Measurements from ENCODE around the gene JCHAIN.

The JCHAIN gene

GRCh38 chr4:70640192-70640591 lies 26.1 kb downstream of the JCHAIN start:
- DNase-seq (ENCODE audit: low read depth, low spot score) = no peak

- DNase-seq (ENCODE audit: low read depth, low spot score) = no peak
Observed at GRCh38 chr4:70637239-70637913, 28.9 kb downstream of the JCHAIN start.

- no peak for DNase-seq (ENCODE audit: low read depth, low spot score)
Observed at GRCh38 chr4:70634482-70634881, 31.8 kb downstream of the JCHAIN start.

- DNase-seq (ENCODE audit: low read depth, low spot score) = no peak
Observed at GRCh38 chr4:70632028-70632427, 34.3 kb downstream of the JCHAIN start.

- DNase-seq (ENCODE audit: low read depth, low spot score) = no peak
Observed at GRCh38 chr4:70630162-70630561, 36.1 kb downstream of the JCHAIN start.

- no peak for DNase-seq (ENCODE audit: low read depth, low spot score)
Observed at GRCh38 chr4:70629469-70630090, 36.7 kb downstream of the JCHAIN start.

GRCh38 chr4:70628444-70628843 lies 37.9 kb downstream of the JCHAIN start, which contains the start of gene ENAM:
Gene ENAM, plus strand, starts transcription at chr4:70628744. Its CDS starts 757 bp downstream, at chr4:70629501.
- DNase-seq (ENCODE audit: low read depth, low spot score) = no peak

- no peak for DNase-seq (ENCODE audit: low read depth, low spot score)
Observed at GRCh38 chr4:70627620-70628019, 38.7 kb downstream of the JCHAIN start.

- no peak for DNase-seq (ENCODE audit: low read depth, low spot score)
Observed at GRCh38 chr4:70624226-70624793, 42.0 kb downstream of the JCHAIN start.

GRCh38 chr4:70623323-70623722 lies 43.0 kb downstream of the JCHAIN start:
- DNase-seq (ENCODE audit: low read depth, low spot score) = no peak

GRCh38 chr4:70619778-70620177 lies 46.5 kb downstream of the JCHAIN start:
- DNase-seq (ENCODE audit: low read depth, low spot score) = no peak

- no peak for DNase-seq (ENCODE audit: low read depth, low spot score)
Observed at GRCh38 chr4:70619288-70619687, 47.0 kb downstream of the JCHAIN start.

GRCh38 chr4:70614184-70614555 lies 52.1 kb downstream of the JCHAIN start:
- no peak for DNase-seq (ENCODE audit: low read depth, low spot score)

- no peak for DNase-seq (ENCODE audit: low read depth, low spot score)
Observed at GRCh38 chr4:70613306-70614183, 52.8 kb downstream of the JCHAIN start.

GRCh38 chr4:70608324-70608723 lies 58.0 kb downstream of the JCHAIN start:
- no peak for DNase-seq (ENCODE audit: low read depth, low spot score)

- DNase-seq (ENCODE audit: low read depth, low spot score) = no peak
Observed at GRCh38 chr4:70607334-70607853, 58.9 kb downstream of the JCHAIN start.

GRCh38 chr4:70606459-70606858 lies 59.8 kb downstream of the JCHAIN start:
- DNase-seq (ENCODE audit: low read depth, low spot score) = no peak
